IMR-90 (cell line): ENCODE data around the gene MICA. TPM values are rescaled to one million over a fixed set of nuclear protein-coding genes. Genes with fewer than 3 reads are reported as not detected.

Experiments
- ATAC-seq: fragments of 200-7000 bp; cut with Tn5 transposase; 2 replicates; pipeline ENCODE4 v1.9.1; 2020; ENCODE audit warnings: low read depth, mild to moderate bottlenecking, moderate library complexity
- BruUV-seq: library from RNA; stranded (reverse); fragments of 400-500 nt; replicated peaks from 2 replicates; lab custom pipeline; 2021; lab: Mats Ljungman, UMichigan
- CTCF ChIA-PET: fragments of 300-600 bp; formaldehyde crosslinking; extraction: SDS; loops from one replicate; lab custom pipeline; 2021; ENCODE audit warnings: antibody characterized with exemption; lab: Yijun Ruan, JAX
- POLR2A ChIA-PET: fragments of 300-600 bp; sonication (Branson Sonifier 250); formaldehyde crosslinking; loops from one replicate; lab custom pipeline; 2022; ENCODE audit warnings: antibody characterized with exemption; ENCODE audit not compliant: unreplicated experiment; lab: Charles Lee
- DNase-seq: peaks from one replicate; pipeline ENCODE4 v3.0.0; 2013
- H2AFZ ChIP-seq: replicated peaks from 2 replicates; pipeline ENCODE3; 2013; ENCODE audit warnings: low read length, mild to moderate bottlenecking; ENCODE audit not compliant: poor library complexity
- H2AK5ac ChIP-seq: 2 replicates; pipeline ENCODE4 v1.6.1; 2013; ENCODE audit warnings: low read depth, low read length, inconsistent platforms
- H2AK9ac ChIP-seq: replicated peaks from 2 replicates; pipeline ENCODE3; 2013; ENCODE audit warnings: mild to moderate bottlenecking, low read depth, low read length, moderate library complexity; ENCODE audit not compliant: poor library complexity
- H2BK120ac ChIP-seq: 2 replicates; pipeline ENCODE4 v1.6.1; 2013; ENCODE audit warnings: low read depth, low read length, inconsistent platforms
- H2BK15ac ChIP-seq: 3 replicates; pipeline ENCODE4 v1.6.1; 2013; ENCODE audit warnings: low read depth, low read length, inconsistent platforms
- H2BK20ac ChIP-seq: 2 replicates; pipeline ENCODE4 v1.6.1; 2013; ENCODE audit warnings: low read depth, mild to moderate bottlenecking, inconsistent platforms, low read length, moderate library complexity
- H2BK5ac ChIP-seq: 2 replicates; pipeline ENCODE4 v1.6.1; 2013; ENCODE audit warnings: mild to moderate bottlenecking, low read depth, low read length, inconsistent platforms; ENCODE audit not compliant: poor library complexity, severe bottlenecking
- H3K14ac ChIP-seq: replicated peaks from 2 replicates; pipeline ENCODE4 v1.6.1; 2013; ENCODE audit warnings: low read depth, low read length, inconsistent platforms
- H3K18ac ChIP-seq: 2 replicates; pipeline ENCODE4 v1.6.1; 2013; ENCODE audit warnings: low read depth, low read length, control low read depth
- H3K23ac ChIP-seq: 2 replicates; pipeline ENCODE4 v1.6.1; 2013; ENCODE audit warnings: low read depth, low read length, inconsistent platforms
- H3K27ac ChIP-seq: 2 replicates; pipeline ENCODE4 v1.5.1; 2013; ENCODE audit warnings: mild to moderate bottlenecking, control low read depth, low read length; ENCODE audit not compliant: insufficient read depth
- H3K27me3 ChIP-seq: 2 replicates; pipeline ENCODE4 v1.6.1; 2013; ENCODE audit warnings: low read length; ENCODE audit not compliant: control insufficient read depth, insufficient read depth
- H3K36me3 ChIP-seq: 2 replicates; pipeline ENCODE4 v1.6.1; 2013; ENCODE audit warnings: low read length, mixed read lengths; ENCODE audit not compliant: control insufficient read depth, insufficient read depth
- H3K4ac ChIP-seq: 2 replicates; pipeline ENCODE4 v1.6.1; 2013; ENCODE audit warnings: low read depth, low read length, inconsistent platforms
- H3K4me1 ChIP-seq: 2 replicates; pipeline ENCODE4 v1.6.1; 2013; ENCODE audit warnings: low read length, mixed read lengths; ENCODE audit not compliant: control insufficient read depth, insufficient read depth
- H3K4me2 ChIP-seq: 2 replicates; pipeline ENCODE4 v1.6.1; 2013; ENCODE audit warnings: low read depth, mild to moderate bottlenecking, control low read depth, low read length, moderate library complexity
- H3K4me3 ChIP-seq: 2 replicates; pipeline ENCODE4 v1.5.1; 2013; ENCODE audit warnings: low read depth, mild to moderate bottlenecking, control low read depth, low read length, moderate library complexity; ENCODE audit not compliant: insufficient read depth
- H3K56ac ChIP-seq: 2 replicates; pipeline ENCODE4 v1.6.1; 2013; ENCODE audit warnings: low read length, inconsistent platforms; ENCODE audit not compliant: insufficient read depth; ENCODE audit errors: extremely low read depth
- H3K79me1 ChIP-seq, 2 experiments: 2 replicates each; pipeline ENCODE4 v1.6.1; 2013; ENCODE audit warnings: low read length in 2 of 2, inconsistent platforms in 1 of 2, low read depth in 1 of 2
- H3K9ac ChIP-seq: 2 replicates; pipeline ENCODE4 v1.6.1; 2013; ENCODE audit warnings: low read depth, low read length, control low read depth
- H3K9me1 ChIP-seq: 2 replicates; pipeline ENCODE4 v1.6.1; 2013; ENCODE audit warnings: low read length, inconsistent platforms; ENCODE audit not compliant: insufficient read depth
- H3K9me3 ChIP-seq: 2 replicates; pipeline ENCODE4 v1.6.1; 2013; ENCODE audit warnings: low read length; ENCODE audit not compliant: control insufficient read depth, insufficient read depth
- H4K20me1 ChIP-seq: 2 replicates; pipeline ENCODE4 v1.6.1; 2013; ENCODE audit warnings: low read length, inconsistent platforms; ENCODE audit not compliant: insufficient read depth
- H4K5ac ChIP-seq: 2 replicates; pipeline ENCODE4 v1.6.1; 2013; ENCODE audit warnings: mild to moderate bottlenecking, low read depth, low read length, control low read depth
- H4K8ac ChIP-seq, 2 experiments: 2 replicates each; pipeline ENCODE4 v1.6.1; 2013; ENCODE audit warnings: low read depth in 2 of 2, low read length in 2 of 2, control low read depth in 1 of 2, inconsistent platforms in 1 of 2
- H4K91ac ChIP-seq: 2 replicates; pipeline ENCODE4 v1.6.1; 2013; ENCODE audit warnings: low read depth, low read length, inconsistent platforms; ENCODE audit not compliant: insufficient read depth
- BHLHE40 ChIP-seq: fragments of 150-350 bp; IDR thresholded peaks from 2 replicates; pipeline ENCODE4 v1.6.1; 2016; ENCODE audit warnings: mild to moderate bottlenecking, low read depth, low read length
- CEBPB ChIP-seq: IDR thresholded peaks from 2 replicates; pipeline ENCODE4 v1.6.1; 2012; ENCODE audit warnings: low read depth, low read length, improper control_type of control experiment
- CHD1 ChIP-seq: IDR thresholded peaks from 2 replicates; pipeline ENCODE4 v1.6.1; 2012; ENCODE audit warnings: low read depth, low read length, improper control_type of control experiment
- CTCF ChIP-seq: conservative IDR thresholded peaks from 2 replicates; pipeline ENCODE4 v1.5.1; 2012; ENCODE audit warnings: mild to moderate bottlenecking, low read depth, low read length, improper control_type of control experiment
- FOS ChIP-seq: fragments of 150-350 bp; IDR thresholded peaks from 2 replicates; pipeline ENCODE4 v1.6.1; 2016; ENCODE audit warnings: low read depth, low read length
- RAD21 ChIP-seq: IDR thresholded peaks from 2 replicates; pipeline ENCODE4 v1.6.1; 2012; ENCODE audit warnings: low read length, improper control_type of control experiment
- RFX5 ChIP-seq: IDR thresholded peaks from 2 replicates; pipeline ENCODE4 v1.8.0; 2012; ENCODE audit warnings: low read depth, mild to moderate bottlenecking, low read length, moderate library complexity
- USF2 ChIP-seq: fragments of 150-350 bp; IDR thresholded peaks from 2 replicates; pipeline ENCODE4 v1.6.1; 2017; ENCODE audit warnings: mild to moderate bottlenecking, antibody characterized with exemption, low read length, low read depth
- WGBS, 2 experiments: methylation state at CpG; one replicate each; pipeline versions ENCODE4 v1.1.5 to v1.1.7; 2013; ENCODE audit warnings: missing lambda C conversion rate in 2 of 2; ENCODE audit not compliant: insufficient read length in 1 of 2; ENCODE audit errors: extremely low coverage in 2 of 2; 5-methylcytosine and 5-hydroxymethylcytosine counted together
- dilution Hi-C: fragments of 300-500 bp; cut with HindIII; formaldehyde crosslinking; loops from one replicate; pipeline ENCODE4 v1.14.3; 2018; ENCODE audit warnings: low sequenced_read_pairs; ENCODE audit not compliant: unreplicated experiment
- in situ Hi-C: fragments of 300-500 bp; cut with MboI; formaldehyde crosslinking; loops from 3 replicates; pipeline ENCODE4 v1.14.3; 2019; ENCODE audit warnings: low sequenced_read_pairs, inconsistent platforms, mixed read lengths
- intact Hi-C: fragments of 100-400 bp; cut with micrococcal nuclease; formaldehyde crosslinking; loops from 2 replicates; pipeline ENCODE4 v1.10.0; 2022
- polyA plus RNA-seq, 3 experiments: library from polyadenylated mRNA; depleted of rRNA; stranded (reverse); fragments of >200 nt; gene quantifications; 2 replicates each; pipeline ENCODE4 v1.2.3, GENCODE V29; 2012; ENCODE audit warnings: low replicate concordance in 1 of 3
- total RNA-seq: library from RNA; depleted of rRNA; stranded (reverse); fragments of >200 nt; gene quantifications from 2 replicates; pipeline ENCODE4 v1.2.3, GENCODE V29; 2012

The MICA gene
- total and polyA plus RNA-seq, 2 of the 4 experiments (the other 2 are of a cell fraction) = 55.9 to 67.7 TPM

- no peaks in the 10 kb centered on the region for H3K36me3 ChIP-seq
- intact Hi-C loops (no loop called here), in situ Hi-C loops (no loop called here), dilution Hi-C loops (no loop called here)
- ChIA-PET CTCF (no interaction called here), POLR2A (no interaction called here)
- no peak overlapping the region for H3K4me2 ChIP-seq
- no peak overlapping the region for H2AFZ ChIP-seq
- no peak overlapping the region for H4K91ac ChIP-seq
- BruUV-seq = no TSS peak
- H3K4ac ChIP-seq = no peak overlapping the region
- H3K27ac ChIP-seq = no peak overlapping the region
- no peak for DNase-seq
- no peak overlapping the region for H3K9ac ChIP-seq
- no peak overlapping the region for H2AK5ac ChIP-seq
- WGBS, 2 experiments = no CpG with 5 or more reads among the region's 3 CpGs
- no peak overlapping the region for H2BK20ac ChIP-seq
- no peak overlapping the region for H4K5ac ChIP-seq
- H3K79me1 ChIP-seq = no peaks in the 10 kb centered on the region
- H2BK15ac ChIP-seq = no peak overlapping the region
- no peaks in the 10 kb centered on the region; the same call in 1 of the 2 replicates for H3K9me1 ChIP-seq
- no peaks in the 10 kb centered on the region for H4K20me1 ChIP-seq
- H2AK9ac ChIP-seq = no peak overlapping the region
- H3K14ac ChIP-seq = no peak overlapping the region
- no peaks in the 10 kb centered on the region for H3K9me3 ChIP-seq
- ATAC-seq = no peak
- no peaks in the 10 kb centered on the region for H3K4me1 ChIP-seq
- H2BK120ac ChIP-seq = no peak overlapping the region
- H3K56ac ChIP-seq = no peak overlapping the region
- H3K18ac ChIP-seq = no peak overlapping the region
- TF ChIP-seq CHD1 = no peak
- no peak for TF ChIP-seq CEBPB
- no peak for TF ChIP-seq BHLHE40
- TF ChIP-seq USF2 = no peak
- TF ChIP-seq RAD21 = no peak
- TF ChIP-seq RFX5 = no peak
- no peak for TF ChIP-seq FOS
- TF ChIP-seq CTCF = no peak
- H3K23ac ChIP-seq = no peak overlapping the region
- peaks cover 6% of the 10 kb centered on the region for H3K27me3 ChIP-seq
- H2BK5ac ChIP-seq = no peak overlapping the region
- H3K4me3 ChIP-seq = no peak overlapping the region
- H4K8ac ChIP-seq = no peak overlapping the region
Measured at GRCh38 chr6:31426395-31427354, 23.3 kb downstream of the MICA start.
